ENCODE results near the gene ZP4.

DNA sequence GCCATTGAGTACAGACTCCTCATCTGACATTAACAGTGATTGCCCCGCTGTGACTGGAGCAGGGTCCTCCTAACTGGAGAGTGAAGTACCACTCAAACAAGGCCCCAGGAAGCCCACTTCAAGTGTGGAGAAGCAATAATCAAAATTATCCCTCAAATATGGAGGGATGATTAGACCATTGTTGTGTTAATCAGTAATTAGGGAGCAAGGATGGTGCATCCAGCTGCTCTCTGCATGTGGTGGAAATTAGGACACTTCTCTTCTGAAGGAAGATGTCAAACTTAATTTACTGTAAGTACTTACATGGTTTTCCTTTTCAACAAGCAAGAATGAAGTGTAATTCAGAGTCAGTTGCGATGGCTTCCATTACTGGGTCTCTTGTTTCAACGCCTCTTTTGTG is 3.4 kb upstream of the ZP4 start:
- no peak for TF ChIP-seq CTCF (IDR thresholded peaks at IDR 0.05)
- TF ChIP-seq POLR2A (IDR thresholded peaks at IDR 0.05), result no peak
